Body of pancreas (tissue), 4 donors: ENCODE data around the gene TTC38. TPM values are rescaled to one million over a fixed set of nuclear protein-coding genes. Genes with fewer than 3 reads are reported as not detected.

Experiments used
- ATAC-seq: fragments of 150-250 bp; one replicate; pipeline ENCODE4 v1.9.1; 2016
- DNase-seq, 4 donors: peaks; one replicate each; pipeline ENCODE4 v3.0.0-alpha.2; 2019
- H3K27ac ChIP-seq, 4 donors: fragments of 200-600 bp; sonication (generic); 1 replicate in 3 of 4; 2 replicates in 1 of 4; pipeline versions ENCODE4 v1.5.1 to v1.6.1; 2016 to 2019; ENCODE audit warnings: mild to moderate bottlenecking in 1 of 4, mixed read lengths in 1 of 4, moderate library complexity in 1 of 4
- H3K27me3 ChIP-seq, 2 donors: fragments of 200-600 bp; sonication (generic); one replicate each; pipeline ENCODE4 v1.6.0; 2016; ENCODE audit warnings: mild to moderate bottlenecking in 1 of 2
- H3K36me3 ChIP-seq, 2 donors: fragments of 200-600 bp; sonication (generic); replicated peaks in 1 of 2; 2 replicates each; pipeline ENCODE4 v1.5.1; 2016; ENCODE audit warnings: low read depth in 2 of 2; ENCODE audit not compliant: insufficient read depth in 1 of 2
- H3K4me1 ChIP-seq: fragments of 200-600 bp; sonication (generic); one replicate; pipeline ENCODE4 v1.6.0; 2016
- H3K4me3 ChIP-seq, 2 donors: fragments of 200-600 bp; sonication (generic); 1 replicate in 1 of 2; 2 replicates in 1 of 2; pipeline ENCODE4 v1.5.1; 2016 to 2019
- H3K9me3 ChIP-seq, 3 donors: fragments of 200-600 bp; sonication (generic); 1 replicate in 2 of 3; 2 replicates in 1 of 3; pipeline ENCODE4 v1.5.1; 2016
- POLR2A ChIP-seq, 3 donors: fragments of 450-650 bp; IDR thresholded peaks; one replicate each; pipeline ENCODE4 v1.6.1; 2016; ENCODE audit warnings: antibody characterized with exemption in 3 of 3, mild to moderate bottlenecking in 2 of 3
- WGBS, 2 donors: methylation state at CpG; one replicate each; pipeline ENCODE4 v1.1.5; 2017; 5-methylcytosine and 5-hydroxymethylcytosine counted together
- intact Hi-C: fragments of 100-400 bp; cut with DNase I; formaldehyde crosslinking; loops from one replicate; pipeline ENCODE4 v1.15.1; 2023
- total RNA-seq, 2 donors: library from RNA; depleted of rRNA; stranded (reverse); fragments of >200 nt; gene quantifications; one replicate each; pipeline ENCODE4 v1.1.0, GENCODE V29; 2016
- TF ChIP-seq, protein P1 (sequence below), 7 experiments: fragments of 450-650 bp in 4 of 7; fragments of 200-600 bp in 3 of 7; sonication (generic) in 3 of 7; IDR thresholded peaks; one replicate each; pipeline ENCODE4 v1.5.1; 2016 to 2019; ENCODE audit warnings: antibody characterized with exemption in 7 of 7

TTC38 gene
- total RNA-seq, 2 donors from 2014 or later = 38.4 to 113 TPM

DNA sequence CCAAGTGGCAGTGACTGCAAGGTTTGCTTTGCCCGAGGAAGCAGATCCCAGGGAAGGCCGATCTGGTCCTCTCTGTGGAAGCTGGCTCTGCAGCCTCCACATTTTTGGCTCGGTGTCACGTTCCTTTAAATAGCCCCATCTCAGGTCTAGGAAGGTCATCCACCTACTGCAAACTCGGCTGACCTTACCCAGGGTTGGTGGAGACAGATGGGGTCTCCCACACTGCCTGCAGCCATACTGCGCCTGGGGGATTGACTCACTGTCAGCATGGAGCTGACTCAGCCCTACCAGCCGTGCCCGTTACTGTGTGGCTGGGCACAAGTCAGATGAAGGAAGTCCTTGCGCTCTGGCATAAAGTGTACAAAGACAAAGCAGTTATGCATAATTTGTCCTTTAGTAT, 34.6 kb upstream of the TTC38 start:
- peaks cover 0 to under 1% of the 10 kb centered on the region in 2 donors for H3K36me3 ChIP-seq
- peak overlapping the region in 2 of 4 donors; percentile 35 to 60 for H3K27ac ChIP-seq
- DNase-seq = peak; percentile 69 to 77 (median 76)
- no peaks in the 10 kb centered on the region for H3K9me3 ChIP-seq
- peak; percentile 90 for ATAC-seq
- no peak overlapping the region for H3K4me3 ChIP-seq
- peaks cover 9% of the 10 kb centered on the region for H3K4me1 ChIP-seq
- intact Hi-C loops = no loop called here
- 21 to 22% methylated on average over 8 to 9 of the region's 9 CpGs for WGBS, 2 donors
- no peaks in the 10 kb centered on the region for H3K27me3 ChIP-seq
- TF ChIP-seq, protein P1, sequence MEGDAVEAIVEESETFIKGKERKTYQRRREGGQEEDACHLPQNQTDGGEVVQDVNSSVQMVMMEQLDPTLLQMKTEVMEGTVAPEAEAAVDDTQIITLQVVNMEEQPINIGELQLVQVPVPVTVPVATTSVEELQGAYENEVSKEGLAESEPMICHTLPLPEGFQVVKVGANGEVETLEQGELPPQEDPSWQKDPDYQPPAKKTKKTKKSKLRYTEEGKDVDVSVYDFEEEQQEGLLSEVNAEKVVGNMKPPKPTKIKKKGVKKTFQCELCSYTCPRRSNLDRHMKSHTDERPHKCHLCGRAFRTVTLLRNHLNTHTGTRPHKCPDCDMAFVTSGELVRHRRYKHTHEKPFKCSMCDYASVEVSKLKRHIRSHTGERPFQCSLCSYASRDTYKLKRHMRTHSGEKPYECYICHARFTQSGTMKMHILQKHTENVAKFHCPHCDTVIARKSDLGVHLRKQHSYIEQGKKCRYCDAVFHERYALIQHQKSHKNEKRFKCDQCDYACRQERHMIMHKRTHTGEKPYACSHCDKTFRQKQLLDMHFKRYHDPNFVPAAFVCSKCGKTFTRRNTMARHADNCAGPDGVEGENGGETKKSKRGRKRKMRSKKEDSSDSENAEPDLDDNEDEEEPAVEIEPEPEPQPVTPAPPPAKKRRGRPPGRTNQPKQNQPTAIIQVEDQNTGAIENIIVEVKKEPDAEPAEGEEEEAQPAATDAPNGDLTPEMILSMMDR (IDR thresholded peaks at IDR 0.05) = no peak
- no peak for TF ChIP-seq POLR2A (IDR thresholded peaks at IDR 0.05)

DNA sequence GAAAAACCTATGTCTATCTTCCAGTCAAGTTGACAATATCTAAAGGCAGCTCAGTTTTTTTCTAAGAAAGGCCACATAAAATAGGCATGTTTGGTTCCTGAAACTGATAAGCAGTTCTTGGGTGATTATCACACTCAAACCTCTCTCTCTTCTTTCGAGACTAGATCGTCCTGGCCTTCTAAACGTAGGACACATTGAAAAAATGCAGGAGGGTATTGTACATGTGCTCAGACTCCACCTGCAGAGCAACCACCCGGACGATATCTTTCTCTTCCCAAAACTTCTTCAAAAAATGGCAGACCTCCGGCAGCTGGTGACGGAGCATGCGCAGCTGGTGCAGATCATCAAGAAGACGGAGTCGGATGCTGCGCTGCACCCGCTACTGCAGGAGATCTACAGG, 32.8 kb upstream of the TTC38 start:
- ATAC-seq (no peak), DNase-seq (no peak)
- no peak for TF ChIP-seq POLR2A (IDR thresholded peaks at IDR 0.05)
- TF ChIP-seq, protein P1 (IDR thresholded peaks at IDR 0.05) = no peak
- no peak overlapping the region for H3K27ac ChIP-seq
- no peaks in the 10 kb centered on the region for H3K9me3 ChIP-seq
- H3K36me3 ChIP-seq = peaks cover 0 to 2% of the 10 kb centered on the region in 2 donors
- H3K4me3 ChIP-seq = no peak overlapping the region
- WGBS, 2 donors = 86 to 90% methylated on average over 12 of the region's 12 CpGs
- H3K27me3 ChIP-seq = no peaks in the 10 kb centered on the region
- intact Hi-C loops = no loop called here
- peaks cover 9% of the 10 kb centered on the region for H3K4me1 ChIP-seq

DNA sequence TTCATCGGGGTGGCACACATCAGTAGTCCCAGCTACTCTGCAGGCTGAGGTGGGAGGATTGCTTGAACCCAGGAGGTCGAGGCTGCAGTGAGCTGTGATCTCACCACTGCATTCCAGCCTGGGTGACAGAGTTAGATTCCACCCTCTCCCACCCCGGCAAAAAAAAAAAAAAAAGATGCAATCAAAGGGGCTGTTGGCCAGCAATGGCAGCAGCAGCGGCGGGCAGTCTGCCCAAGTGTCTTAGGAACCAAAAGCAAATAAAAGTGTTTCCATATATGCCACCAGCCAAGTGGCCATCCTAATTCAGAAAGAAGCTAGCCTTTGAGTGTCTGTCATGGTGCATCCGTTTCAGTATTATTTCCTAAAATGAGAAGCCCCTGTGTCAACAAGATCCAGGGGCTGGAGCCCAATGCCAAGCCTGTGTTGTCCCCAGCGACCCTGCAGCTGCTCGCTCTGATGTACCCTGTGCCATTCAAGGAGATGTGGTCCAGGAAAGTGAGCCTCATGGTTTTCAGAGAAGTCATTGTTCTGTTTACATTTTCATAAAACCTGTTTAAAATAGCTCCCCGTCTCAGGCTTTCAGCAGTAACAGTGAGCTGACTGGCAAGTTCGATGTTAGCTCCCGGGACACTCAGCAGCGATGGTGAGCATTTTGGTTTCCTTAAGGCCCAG, 30.2 kb upstream of the TTC38 start:
- Histone ChIP-seq H3K27me3 (no peaks in the 10 kb centered on the region), H3K27ac (no peak overlapping the region), H3K4me1 (peaks cover 20% of the 10 kb centered on the region), H3K9me3 (no peaks in the 10 kb centered on the region), H3K36me3 (peaks cover 0 to 2% of the 10 kb centered on the region in 2 donors), H3K4me3 (no peak overlapping the region)
- TF ChIP-seq POLR2A (IDR thresholded peaks at IDR 0.05) = no peak
- TF ChIP-seq, protein P1 (IDR thresholded peaks at IDR 0.05) = no peak
- no peak for DNase-seq
- ATAC-seq = no peak
- WGBS, 2 donors = 92 to 96% methylated on average over 12 of the region's 12 CpGs
- intact Hi-C loops = no loop called here

DNA sequence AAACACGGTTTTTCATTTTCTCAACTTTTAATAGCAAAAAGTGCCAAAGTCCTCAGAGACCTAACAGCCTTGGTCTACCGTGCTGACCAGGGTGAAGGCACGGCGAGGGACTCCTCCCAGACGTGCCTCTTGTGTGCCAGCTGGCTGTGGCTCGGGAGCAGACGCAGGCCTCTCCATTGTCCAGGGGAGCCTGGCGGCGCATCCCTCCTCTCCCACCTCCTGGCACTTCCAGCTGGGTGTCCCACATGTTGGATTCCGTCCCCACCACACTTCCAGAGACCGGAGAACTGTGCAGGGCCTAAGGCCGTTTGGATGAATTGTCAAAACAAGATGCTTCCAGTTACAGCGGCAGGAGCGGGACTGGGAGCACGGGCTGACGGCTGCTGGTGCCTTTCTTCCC, 29.3 kb upstream of the TTC38 start:
- Histone ChIP-seq H3K4me1 (peaks cover 13% of the 10 kb centered on the region), H3K9me3 (no peaks in the 10 kb centered on the region), H3K4me3 (no peak overlapping the region), H3K36me3 (peaks cover 0 to 2% of the 10 kb centered on the region in 2 donors), H3K27ac (no peak overlapping the region), H3K27me3 (no peaks in the 10 kb centered on the region)
- TF ChIP-seq POLR2A (IDR thresholded peaks at IDR 0.05) = no peak
- TF ChIP-seq, protein P1 (IDR thresholded peaks at IDR 0.05) = no peak
- intact Hi-C loops = no loop called here
- WGBS, 2 donors = 93 to 96% methylated on average over 10 to 16 of the region's 16 CpGs
- ATAC-seq (no peak), DNase-seq (no peak)
